Measurements from ENCODE around the gene THSD8. TPM values are rescaled to one million over a fixed set of nuclear protein-coding genes. Genes with fewer than 3 reads are reported as not detected.

THSD8 gene
- total RNA-seq, 1 donor from 2014 or later = not detected

Other genes with a start within 250 kb of the THSD8 start
- 4.1 TPM for gene ZNF490, start 191.3 kb upstream of the THSD8 start, total RNA-seq (ENCODE audit: insufficient read depth, low replicate concordance)
- gene ZNF791, start 191.1 kb upstream of the THSD8 start, total RNA-seq (ENCODE audit: insufficient read depth, low replicate concordance) = 19.0 TPM
- gene MAN2B1, start 135.3 kb upstream of the THSD8 start, total RNA-seq (ENCODE audit: insufficient read depth, low replicate concordance) = 22.1 TPM
- 24.8 TPM for gene WDR83, start 135.3 kb upstream of the THSD8 start, total RNA-seq (ENCODE audit: insufficient read depth, low replicate concordance)
- 36.4 TPM for gene DHPS, start 120.2 kb upstream of the THSD8 start, total RNA-seq (ENCODE audit: insufficient read depth, low replicate concordance)
- gene GNG14, start 114.1 kb upstream of the THSD8 start, total RNA-seq (ENCODE audit: insufficient read depth, low replicate concordance) = not detected
- not detected for gene FBXW9, start 105.4 kb upstream of the THSD8 start, total RNA-seq (ENCODE audit: insufficient read depth, low replicate concordance)
- gene TNPO2, start 78.1 kb upstream of the THSD8 start, total RNA-seq (ENCODE audit: insufficient read depth, low replicate concordance) = 18.5 TPM
- 116 TPM for gene TRIR, start 67.4 kb upstream of the THSD8 start, total RNA-seq (ENCODE audit: insufficient read depth, low replicate concordance)
- gene GET3, start 64.6 kb upstream of the THSD8 start, total RNA-seq (ENCODE audit: insufficient read depth, low replicate concordance) = 25.0 TPM
- not detected for gene BEST2, start 50.3 kb upstream of the THSD8 start, total RNA-seq (ENCODE audit: insufficient read depth, low replicate concordance)
- 17.1 TPM for gene HOOK2, start 26.5 kb upstream of the THSD8 start, total RNA-seq (ENCODE audit: insufficient read depth, low replicate concordance)
- gene JUNB, start 10.6 kb upstream of the THSD8 start, total RNA-seq (ENCODE audit: insufficient read depth, low replicate concordance) = 277 TPM
- 112 TPM for gene PRDX2, start 269 bp upstream of the THSD8 start, total RNA-seq (ENCODE audit: insufficient read depth, low replicate concordance)
- gene RNASEH2A, start 4.5 kb downstream of the THSD8 start, total RNA-seq (ENCODE audit: insufficient read depth, low replicate concordance) = 5.3 TPM
- not detected for gene RTBDN, start 32.5 kb downstream of the THSD8 start, total RNA-seq (ENCODE audit: insufficient read depth, low replicate concordance)
- gene MAST1, start 36.4 kb downstream of the THSD8 start, total RNA-seq (ENCODE audit: insufficient read depth, low replicate concordance) = 2.2 TPM
- 21.7 TPM for gene DNASE2, start 79.4 kb downstream of the THSD8 start, total RNA-seq (ENCODE audit: insufficient read depth, low replicate concordance)
- gene KLF1, start 85.1 kb downstream of the THSD8 start, total RNA-seq (ENCODE audit: insufficient read depth, low replicate concordance) = 3.1 TPM
- 9.1 TPM for gene GCDH, start 89.1 kb downstream of the THSD8 start, total RNA-seq (ENCODE audit: insufficient read depth, low replicate concordance)
- gene SYCE2, start 117.2 kb downstream of the THSD8 start, total RNA-seq (ENCODE audit: insufficient read depth, low replicate concordance) = not detected
- 40.0 TPM for gene FARSA, start 131.6 kb downstream of the THSD8 start, total RNA-seq (ENCODE audit: insufficient read depth, low replicate concordance)
- gene CALR, start 136.5 kb downstream of the THSD8 start, total RNA-seq (ENCODE audit: insufficient read depth, low replicate concordance) = 404 TPM
- gene RAD23A, start 143.8 kb downstream of the THSD8 start, total RNA-seq (ENCODE audit: insufficient read depth, low replicate concordance) = 18.8 TPM
- gene GADD45GIP1, start 155.2 kb downstream of the THSD8 start, total RNA-seq (ENCODE audit: insufficient read depth, low replicate concordance) = 18.3 TPM
- gene DAND5, start 167.5 kb downstream of the THSD8 start, total RNA-seq (ENCODE audit: insufficient read depth, low replicate concordance) = not detected
- 56.8 TPM for gene NFIX, start 193.4 kb downstream of the THSD8 start, total RNA-seq (ENCODE audit: insufficient read depth, low replicate concordance)